Upper lobe of left lung (tissue), 4 donors: ENCODE measurements around the gene UBAC2.

Experiments used
- CTCF ChIP-seq, 6 experiments: fragments of 450-650 bp in 4 of 6; fragments of 200-600 bp in 2 of 6; sonication (generic) in 2 of 6; IDR thresholded peaks; one replicate each; pipeline ENCODE4 v1.5.1; 2016 to 2019; ENCODE audit warnings: antibody characterized with exemption in 6 of 6
- POLR2AphosphoS5 ChIP-seq, 2 donors: sonication (generic); formaldehyde crosslinking; IDR thresholded peaks; one replicate each; pipeline ENCODE4 v1.5.1; 2017; ENCODE audit warnings: antibody characterized with exemption in 2 of 2

GRCh38 chr13:99377641-99378040 lies 177.0 kb downstream of the UBAC2 start:
- no peak for TF ChIP-seq CTCF (IDR thresholded peaks at IDR 0.05)
- no peak for TF ChIP-seq POLR2AphosphoS5 (IDR thresholded peaks at IDR 0.05)
